HepG2 (cell line): ENCODE results near the gene HBEGF. TPM values are rescaled to one million over a fixed set of nuclear protein-coding genes. Genes with fewer than 3 reads are reported as not detected.

Experiments used
- ATAC-seq: fragments of 200-7000 bp; cut with Tn5 transposase; 3 replicates; pipeline ENCODE4 v1.9.1; 2020; ENCODE audit warnings: mild to moderate bottlenecking, moderate library complexity
- BruUV-seq: library from RNA; stranded (reverse); fragments of 400-500 nt; replicated peaks from 2 replicates; lab custom pipeline; 2021; lab: Mats Ljungman, UMichigan
- CTCF ChIA-PET: fragments of 300-600 bp; formaldehyde crosslinking; extraction: SDS; loops from one replicate; lab custom pipeline; 2021; ENCODE audit warnings: low total read pairs, inconsistent platforms, low intra/inter-chr PET ratio; lab: Yijun Ruan, JAX
- POLR2A ChIA-PET: fragments of 350-600 bp; sonication (Branson Sonifier 250); formaldehyde crosslinking; loops from one replicate; lab custom pipeline; 2020; ENCODE audit warnings: antibody characterized with exemption, inconsistent platforms; lab: Yijun Ruan, JAX
- DNase-seq: peaks from one replicate; pipeline ENCODE4 v3.0.0-alpha.2; 2015; ENCODE audit warnings: low spot score
- FAIRE-seq: peaks from 3 replicates; lab custom pipeline; 2011; peaks lifted over from hg19 to GRCh38; lab: Jason Lieb, UNC
- H2AFZ ChIP-seq: one replicate; pipeline ENCODE4 v1.6.1; 2011; ENCODE audit warnings: low read length, inconsistent platforms
- H3K27ac ChIP-seq: fragments of 300-600 bp; 3 replicates; pipeline ENCODE4 v1.8.0; 2011; ENCODE audit warnings: mixed run types, mild to moderate bottlenecking, mixed read lengths, low read length, inconsistent platforms; ENCODE audit not compliant: insufficient read depth; ENCODE audit errors: extremely low read length
- H3K27me3 ChIP-seq, 2 experiments: fragments of 200-600 bp in 1 of 2; 2 replicates in 1 of 2; 3 replicates in 1 of 2; pipeline versions ENCODE4 v1.6.0 to v1.8.0; 2011; ENCODE audit warnings: low read length in 2 of 2, mild to moderate bottlenecking in 2 of 2, moderate library complexity in 2 of 2, inconsistent platforms in 1 of 2; ENCODE audit not compliant: insufficient read depth in 2 of 2, control insufficient read depth in 1 of 2
- H3K36me3 ChIP-seq, 2 experiments: fragments of 200-600 bp in 1 of 2; replicated peaks in 1 of 2; 2 replicates in 1 of 2; 3 replicates in 1 of 2; pipeline versions ENCODE4 v1.5.1 to v1.8.0; 2011; ENCODE audit warnings: low read length in 2 of 2, inconsistent platforms in 1 of 2; ENCODE audit not compliant: insufficient read depth in 2 of 2, control insufficient read depth in 1 of 2
- H3K4me1 ChIP-seq: 2 replicates; pipeline ENCODE4 v1.5.1; 2012; ENCODE audit warnings: low read length, inconsistent platforms; ENCODE audit not compliant: insufficient read depth
- H3K4me2 ChIP-seq: 2 replicates; pipeline ENCODE4 v1.6.0; 2011; ENCODE audit warnings: low read depth, low read length, inconsistent platforms
- H3K4me3 ChIP-seq, 3 experiments: fragments of 200-600 bp in 1 of 3; sonication (generic), shearing (Covaris generic) in 1 of 3; replicated peaks in 1 of 3; 2 replicates each; pipeline ENCODE4 v1.5.1; 2011 to 2016; ENCODE audit warnings: low read length in 3 of 3, inconsistent platforms in 2 of 3, low read depth in 2 of 3, mild to moderate bottlenecking in 2 of 3, control low read depth in 1 of 3, mixed read lengths in 1 of 3; ENCODE audit not compliant: insufficient read depth in 1 of 3
- H3K79me2 ChIP-seq: one replicate; pipeline ENCODE4 v1.6.1; 2011; ENCODE audit warnings: low read length, inconsistent platforms; ENCODE audit not compliant: insufficient read depth
- H3K9ac ChIP-seq: 2 replicates; pipeline ENCODE4 v1.6.0; 2011; ENCODE audit warnings: mild to moderate bottlenecking, low read depth, low read length, inconsistent platforms; ENCODE audit not compliant: insufficient read depth
- H3K9me3 ChIP-seq: 2 replicates; pipeline ENCODE4 v1.5.1; 2012; ENCODE audit warnings: mild to moderate bottlenecking, low read length
- H4K20me1 ChIP-seq: 2 replicates; pipeline ENCODE4 v1.6.0; 2011; ENCODE audit warnings: inconsistent platforms, mild to moderate bottlenecking, low read length, moderate library complexity; ENCODE audit not compliant: insufficient read depth
- REPIN1 ChIP-seq: sonication (generic); formaldehyde crosslinking; IDR thresholded peaks from 2 replicates; pipeline ENCODE4 v1.8.0; 2022; ENCODE audit warnings: missing genetic modification reagents, low read depth, mild to moderate bottlenecking, borderline replicate concordance
- SOX13 ChIP-seq, 3 experiments: fragments of 450-650 bp in 1 of 3; sonication (generic) in 1 of 3; formaldehyde crosslinking in 1 of 3; IDR thresholded peaks in 2 of 3; conservative IDR thresholded peaks in 1 of 3; 2 replicates each; pipeline versions ENCODE4 v1.5.0 to v1.6.1; 2016 to 2020; ENCODE audit warnings: antibody characterized with exemption in 1 of 3, mild to moderate bottlenecking in 1 of 3, missing compliant biosample characterization in 1 of 3, missing genetic modification reagents in 1 of 3, moderate library complexity in 1 of 3
- SOX5 ChIP-seq: IDR thresholded peaks from 2 replicates; pipeline ENCODE4 v1.6.1; 2016; ENCODE audit warnings: borderline replicate concordance
- ZNF263 ChIP-seq: sonication (generic); formaldehyde crosslinking; IDR thresholded peaks from 2 replicates; pipeline ENCODE4 v1.4.0; 2020; ENCODE audit warnings: missing genetic modification reagents
- ZNF547 ChIP-seq: sonication (generic); formaldehyde crosslinking; IDR thresholded peaks from 2 replicates; pipeline ENCODE4 v1.5.1; 2020; ENCODE audit warnings: mild to moderate bottlenecking, missing genetic modification reagents
- WGBS: methylation state at CpG from one replicate; pipeline ENCODE4 v1.1.6; 2017; ENCODE audit warnings: low lambda C conversion rate; 5-methylcytosine and 5-hydroxymethylcytosine counted together
- in situ Hi-C: cut with HindIII; loops from 2 replicates; pipeline ENCODE4 v1.10.0; 2017; ENCODE audit warnings: low pct_unique_long_range_greater_than_20kb; ENCODE audit not compliant: extremely low pct_ligation_motif_present
- intact Hi-C: fragments of 100-400 bp; cut with micrococcal nuclease; formaldehyde crosslinking; loops from one replicate; pipeline ENCODE4 v1.10.0; 2022; ENCODE audit not compliant: unreplicated experiment
- polyA plus RNA-seq, 8 experiments: library from polyadenylated mRNA; depleted of rRNA in 3 of 8; stranded (reverse) in 7 of 8; unstranded in 1 of 8; fragments of >200 nt; fragmentation: Illumina TruSeq in 4 of 8; extraction: Trizol in 4 of 8; gene quantifications; 2 replicates each; pipeline versions ENCODE4 v1.2.1 to v1.2.3, GENCODE V29; 2011 to 2016; ENCODE audit warnings: low read depth in 4 of 8, missing spikeins in 1 of 8, mixed read lengths in 1 of 8; ENCODE audit not compliant: insufficient read depth in 1 of 8
- total RNA-seq, 5 experiments: library from RNA; depleted of rRNA; stranded (reverse); fragments of >200 nt; fragmentation: Illumina TruSeq; extraction: Trizol; gene quantifications; 2 replicates each; pipeline ENCODE4 v1.2.3, GENCODE V29; 2016; ENCODE audit warnings: low read depth in 1 of 5
- TF ChIP-seq, protein P1 (sequence below): sonication (generic); formaldehyde crosslinking; IDR thresholded peaks from 2 replicates; pipeline ENCODE4 v1.4.0; 2020; ENCODE audit warnings: missing genetic modification reagents

HBEGF gene
- total and polyA plus RNA-seq, 2 of the 13 experiments (the other 11 are each of a cell fraction or from before 2014, with no cell fraction given), result 1.7 to 5.0 TPM

- no peaks in the 10 kb centered on the region; a peak in 2 of 5 replicates for H3K27me3 ChIP-seq
- TF ChIP-seq, protein P1, sequence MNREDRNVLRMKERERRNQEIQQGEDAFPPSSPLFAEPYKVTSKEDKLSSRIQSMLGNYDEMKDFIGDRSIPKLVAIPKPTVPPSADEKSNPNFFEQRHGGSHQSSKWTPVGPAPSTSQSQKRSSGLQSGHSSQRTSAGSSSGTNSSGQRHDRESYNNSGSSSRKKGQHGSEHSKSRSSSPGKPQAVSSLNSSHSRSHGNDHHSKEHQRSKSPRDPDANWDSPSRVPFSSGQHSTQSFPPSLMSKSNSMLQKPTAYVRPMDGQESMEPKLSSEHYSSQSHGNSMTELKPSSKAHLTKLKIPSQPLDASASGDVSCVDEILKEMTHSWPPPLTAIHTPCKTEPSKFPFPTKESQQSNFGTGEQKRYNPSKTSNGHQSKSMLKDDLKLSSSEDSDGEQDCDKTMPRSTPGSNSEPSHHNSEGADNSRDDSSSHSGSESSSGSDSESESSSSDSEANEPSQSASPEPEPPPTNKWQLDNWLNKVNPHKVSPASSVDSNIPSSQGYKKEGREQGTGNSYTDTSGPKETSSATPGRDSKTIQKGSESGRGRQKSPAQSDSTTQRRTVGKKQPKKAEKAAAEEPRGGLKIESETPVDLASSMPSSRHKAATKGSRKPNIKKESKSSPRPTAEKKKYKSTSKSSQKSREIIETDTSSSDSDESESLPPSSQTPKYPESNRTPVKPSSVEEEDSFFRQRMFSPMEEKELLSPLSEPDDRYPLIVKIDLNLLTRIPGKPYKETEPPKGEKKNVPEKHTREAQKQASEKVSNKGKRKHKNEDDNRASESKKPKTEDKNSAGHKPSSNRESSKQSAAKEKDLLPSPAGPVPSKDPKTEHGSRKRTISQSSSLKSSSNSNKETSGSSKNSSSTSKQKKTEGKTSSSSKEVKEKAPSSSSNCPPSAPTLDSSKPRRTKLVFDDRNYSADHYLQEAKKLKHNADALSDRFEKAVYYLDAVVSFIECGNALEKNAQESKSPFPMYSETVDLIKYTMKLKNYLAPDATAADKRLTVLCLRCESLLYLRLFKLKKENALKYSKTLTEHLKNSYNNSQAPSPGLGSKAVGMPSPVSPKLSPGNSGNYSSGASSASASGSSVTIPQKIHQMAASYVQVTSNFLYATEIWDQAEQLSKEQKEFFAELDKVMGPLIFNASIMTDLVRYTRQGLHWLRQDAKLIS (CRISPR knock-in tag), result no peak
- TF ChIP-seq SOX5 (CRISPR knock-in tag), result peak; percentile 41; the same call in 1 of the 2 replicates
- TF ChIP-seq ZNF547, result no peak
- TF ChIP-seq ZNF263 (CRISPR knock-in tag), result peak; percentile 55; the same call in 1 of the 2 replicates
- no peak for TF ChIP-seq REPIN1 (CRISPR knock-in tag)
- no peak for TF ChIP-seq SOX13 (IDR thresholded peaks at IDR 0.05)
- peak in 1 of 2 experiments; percentile 56; a peak in 2 of 4 replicates for TF ChIP-seq SOX13 (CRISPR knock-in tag; conservative IDR thresholded peaks at IDR 0.05 in 1 of 2, IDR thresholded peaks at IDR 0.05 in 1 of 2)
- H4K20me1 ChIP-seq, result no peaks in the 10 kb centered on the region
- no TSS peak for BruUV-seq
- in situ Hi-C loops (no loop called here), intact Hi-C loops (no loop called here)
- H3K4me3 ChIP-seq, result no peak overlapping the region
- ATAC-seq (no peak), FAIRE-seq (no peak), DNase-seq (no peak)
- no peak overlapping the region for H2AFZ ChIP-seq
- ChIA-PET POLR2A (no interaction called here), CTCF (no interaction called here)
- no peaks in the 10 kb centered on the region for H3K36me3 ChIP-seq
- no peaks in the 10 kb centered on the region for H3K79me2 ChIP-seq
- no peak overlapping the region for H3K9ac ChIP-seq
- WGBS, result 10% methylated on average over 4 of the region's 4 CpGs
- no peak overlapping the region for H3K4me2 ChIP-seq
- peaks cover 31% of the 10 kb centered on the region for H3K4me1 ChIP-seq
- H3K9me3 ChIP-seq, result no peaks in the 10 kb centered on the region
- H3K27ac ChIP-seq, result no peak overlapping the region
Observed at GRCh38 chr5:140318792-140319191, 27.6 kb downstream of the HBEGF start.
